OCI-LY1 (cell line): Measurements from ENCODE around the gene MPPED2.

ENCODE experiments used
- H2AFZ ChIP-seq: fragments of 200-600 bp; sonication (generic), shearing (Covaris generic); 2 replicates; pipeline ENCODE4 v1.6.0; 2014; ENCODE audit warnings: antibody characterized with exemption, mild to moderate bottlenecking, low read length
- H3F3A ChIP-seq: fragments of 200-600 bp; sonication (generic), shearing (Covaris generic); 2 replicates; pipeline ENCODE4 v1.6.0; 2014; ENCODE audit warnings: mild to moderate bottlenecking, antibody characterized with exemption, low read length, moderate library complexity; ENCODE audit not compliant: insufficient read depth
- H3K27ac ChIP-seq: fragments of 200-600 bp; sonication (generic); 2 replicates; pipeline ENCODE4 v1.5.1; 2014; ENCODE audit warnings: low read length, mixed run types, mild to moderate bottlenecking, low read depth; ENCODE audit not compliant: poor library complexity, severe bottlenecking
- H3K27me3 ChIP-seq: fragments of 200-600 bp; sonication (generic); 2 replicates; pipeline ENCODE4 v1.6.0; 2014; ENCODE audit warnings: antibody characterized with exemption, mild to moderate bottlenecking, low read length, moderate library complexity; ENCODE audit not compliant: insufficient read depth
- H3K36me3 ChIP-seq: fragments of 200-600 bp; sonication (generic); 2 replicates; pipeline ENCODE4 v1.6.1; 2014; ENCODE audit warnings: mild to moderate bottlenecking, antibody characterized with exemption, low read length, moderate library complexity, mixed read lengths; ENCODE audit not compliant: insufficient read depth
- H3K4me1 ChIP-seq: fragments of 200-600 bp; sonication (generic); 2 replicates; pipeline ENCODE4 v1.5.1; 2014; ENCODE audit warnings: mild to moderate bottlenecking, low read length, moderate library complexity; ENCODE audit not compliant: insufficient read depth, severe bottlenecking
- H3K4me2 ChIP-seq: fragments of 200-600 bp; sonication (generic), shearing (Covaris generic); 2 replicates; pipeline ENCODE4 v1.6.1; 2014; ENCODE audit warnings: low read length
- H3K4me3 ChIP-seq: fragments of 200-600 bp; sonication (generic); 2 replicates; pipeline ENCODE4 v1.5.1; 2014; ENCODE audit warnings: low read length, low read depth, mild to moderate bottlenecking, mixed read lengths; ENCODE audit not compliant: poor library complexity, severe bottlenecking
- H3K79me2 ChIP-seq: fragments of 200-600 bp; shearing (Covaris generic); 2 replicates; pipeline ENCODE4 v1.6.1; 2016; ENCODE audit warnings: mixed run types, low read length, mixed read lengths; ENCODE audit not compliant: insufficient read depth
- H3K9ac ChIP-seq: fragments of 200-600 bp; sonication (generic), shearing (Covaris generic); 2 replicates; pipeline ENCODE4 v1.6.1; 2014; ENCODE audit warnings: mild to moderate bottlenecking, low read length, mixed read lengths
- H3K9me2 ChIP-seq: fragments of 200-600 bp; sonication (generic), shearing (Covaris generic); 2 replicates; pipeline ENCODE4 v1.6.1; 2014; ENCODE audit warnings: low read depth, mild to moderate bottlenecking, low read length, mixed read lengths
- H3K9me3 ChIP-seq: fragments of 200-600 bp; shearing (Covaris generic); 2 replicates; pipeline ENCODE4 v1.6.1; 2014; ENCODE audit warnings: low read length, mixed read lengths
- H4K20me1 ChIP-seq: fragments of 200-600 bp; sonication (generic), shearing (Covaris generic); 2 replicates; pipeline ENCODE4 v1.6.0; 2016; ENCODE audit warnings: mild to moderate bottlenecking, low read length; ENCODE audit not compliant: insufficient read depth
- CTCF ChIP-seq: fragments of 200-600 bp; sonication (generic), shearing (Covaris generic); IDR thresholded peaks from 2 replicates; pipeline ENCODE4 v1.5.1; 2017; ENCODE audit warnings: mild to moderate bottlenecking, antibody characterized with exemption, low read length, moderate library complexity, mixed read lengths
- EZH2 ChIP-seq: fragments of 200-600 bp; sonication (generic), shearing (Covaris generic); IDR thresholded peaks from 2 replicates; pipeline ENCODE4 v1.8.0; 2017; ENCODE audit warnings: borderline replicate concordance, mixed run types, mild to moderate bottlenecking, antibody characterized with exemption, low read length, moderate library complexity, mixed read lengths

Gene MPPED2

GRCh38 chr11:30465623-30466022, 120.5 kb downstream of the MPPED2 start:
- no peak overlapping the region for H3K4me3 ChIP-seq
- H4K20me1 ChIP-seq = no peaks in the 10 kb centered on the region
- H3K36me3 ChIP-seq = no peaks in the 10 kb centered on the region
- no peaks in the 10 kb centered on the region for H3K9me2 ChIP-seq
- H3K79me2 ChIP-seq = no peaks in the 10 kb centered on the region
- H3K27ac ChIP-seq = no peak overlapping the region
- H2AFZ ChIP-seq = no peak overlapping the region
- H3K9ac ChIP-seq = no peak overlapping the region
- TF ChIP-seq EZH2 (no peak), CTCF (no peak)
- H3F3A ChIP-seq = no peaks in the 10 kb centered on the region
- H3K27me3 ChIP-seq = no peaks in the 10 kb centered on the region
- H3K4me1 ChIP-seq = no peaks in the 10 kb centered on the region
- H3K4me2 ChIP-seq = no peak overlapping the region
- H3K9me3 ChIP-seq = no peaks in the 10 kb centered on the region

GRCh38 chr11:30465192-30465591, 121.0 kb downstream of the MPPED2 start:
- Histone ChIP-seq H3K27ac (no peak overlapping the region), H3K9me2 (no peaks in the 10 kb centered on the region), H2AFZ (no peak overlapping the region), H3F3A (no peaks in the 10 kb centered on the region), H3K79me2 (no peaks in the 10 kb centered on the region), H3K9ac (no peak overlapping the region), H3K4me1 (no peaks in the 10 kb centered on the region), H4K20me1 (no peaks in the 10 kb centered on the region), H3K9me3 (no peaks in the 10 kb centered on the region), H3K4me3 (no peak overlapping the region), H3K27me3 (no peaks in the 10 kb centered on the region), H3K4me2 (no peak overlapping the region), H3K36me3 (no peaks in the 10 kb centered on the region)
- TF ChIP-seq EZH2 = no peak
- no peak for TF ChIP-seq CTCF

- H3K9me2 ChIP-seq = no peaks in the 10 kb centered on the region
Observed at GRCh38 chr11:30463266-30463665, 122.9 kb downstream of the MPPED2 start.

More at GRCh38 chr11:30463266-30463665, 122.9 kb downstream of the MPPED2 start:
- Histone ChIP-seq H3K4me1 (no peaks in the 10 kb centered on the region), H3K27ac (no peak overlapping the region), H3K27me3 (no peaks in the 10 kb centered on the region), H2AFZ (no peak overlapping the region), H3K9me3 (no peaks in the 10 kb centered on the region), H3K4me3 (no peak overlapping the region), H3K79me2 (no peaks in the 10 kb centered on the region), H4K20me1 (no peaks in the 10 kb centered on the region), H3K36me3 (no peaks in the 10 kb centered on the region), H3K9ac (no peak overlapping the region), H3F3A (no peaks in the 10 kb centered on the region), H3K4me2 (no peak overlapping the region)
- TF ChIP-seq EZH2 = no peak
- TF ChIP-seq CTCF = no peak
